GM18868 (cell line): ENCODE data around the gene CYYR1.

Experiments
- ATAC-seq: cut with Tn5 transposase; IDR thresholded peaks from one replicate; pipeline ENCODE4 v1.9.1; 2021; ENCODE audit warnings: mild to moderate bottlenecking, moderate library complexity; ENCODE audit not compliant: unreplicated experiment

CYYR1 gene

GRCh38 chr21:26554365-26554764, 18.7 kb downstream of the CYYR1 start:
- ATAC-seq, result no peak

GRCh38 chr21:26553898-26554297, 19.2 kb downstream of the CYYR1 start:
- ATAC-seq, result no peak

- ATAC-seq, result no peak
Measured at GRCh38 chr21:26550326-26550725, 22.8 kb downstream of the CYYR1 start.

GRCh38 chr21:26546446-26547097, 26.5 kb downstream of the CYYR1 start:
- no peak for ATAC-seq

GRCh38 chr21:26544201-26544775, 28.8 kb downstream of the CYYR1 start:
- no peak for ATAC-seq

GRCh38 chr21:26540651-26541050, 32.4 kb downstream of the CYYR1 start:
- ATAC-seq, result no peak

- ATAC-seq, result no peak
Measured at GRCh38 chr21:26539566-26539965, 33.5 kb downstream of the CYYR1 start.

GRCh38 chr21:26534517-26534916, 38.6 kb downstream of the CYYR1 start:
- ATAC-seq, result no peak

- no peak for ATAC-seq
Measured at GRCh38 chr21:26532208-26532607, 40.9 kb downstream of the CYYR1 start.

GRCh38 chr21:26529526-26529925, 43.6 kb downstream of the CYYR1 start:
- ATAC-seq, result no peak

GRCh38 chr21:26528882-26529281, 44.2 kb downstream of the CYYR1 start:
- ATAC-seq, result no peak

GRCh38 chr21:26522704-26523103, 50.4 kb downstream of the CYYR1 start:
- no peak for ATAC-seq

- no peak for ATAC-seq
Measured at GRCh38 chr21:26519142-26519541, 53.9 kb downstream of the CYYR1 start.

- ATAC-seq, result no peak
Measured at GRCh38 chr21:26515257-26515656, 57.8 kb downstream of the CYYR1 start.

- ATAC-seq, result no peak
Measured at GRCh38 chr21:26513212-26513611, 59.9 kb downstream of the CYYR1 start.

- no peak for ATAC-seq
Measured at GRCh38 chr21:26512664-26513063, 60.4 kb downstream of the CYYR1 start.

- no peak for ATAC-seq
Measured at GRCh38 chr21:26508903-26509302, 64.2 kb downstream of the CYYR1 start.

- no peak for ATAC-seq
Measured at GRCh38 chr21:26506956-26507355, 66.1 kb downstream of the CYYR1 start.

- no peak for ATAC-seq
Measured at GRCh38 chr21:26505211-26505610, 67.9 kb downstream of the CYYR1 start.

GRCh38 chr21:26503414-26503813, 69.7 kb downstream of the CYYR1 start:
- ATAC-seq, result no peak

GRCh38 chr21:26501495-26502021, 71.5 kb downstream of the CYYR1 start:
- ATAC-seq, result no peak

GRCh38 chr21:26499495-26499894, 73.6 kb downstream of the CYYR1 start:
- ATAC-seq, result no peak
